DLD1 (cell line): ENCODE measurements around the gene FBXO3.
"Not testable (repeated sequence)": the region's sequence is repeated elsewhere in the genome, so short reads cannot be mapped to it uniquely, and the experiment has no call there.

Experiments used
- in situ Hi-C: cut with HindIII; loops from 2 replicates; pipeline ENCODE4 v1.10.0; 2017; ENCODE audit warnings: low sequenced_read_pairs

Gene FBXO3

GRCh38 chr11:33730716-33731115 lies 43.6 kb downstream of the FBXO3 start:
- in situ Hi-C loops = no loop called here

DNA sequence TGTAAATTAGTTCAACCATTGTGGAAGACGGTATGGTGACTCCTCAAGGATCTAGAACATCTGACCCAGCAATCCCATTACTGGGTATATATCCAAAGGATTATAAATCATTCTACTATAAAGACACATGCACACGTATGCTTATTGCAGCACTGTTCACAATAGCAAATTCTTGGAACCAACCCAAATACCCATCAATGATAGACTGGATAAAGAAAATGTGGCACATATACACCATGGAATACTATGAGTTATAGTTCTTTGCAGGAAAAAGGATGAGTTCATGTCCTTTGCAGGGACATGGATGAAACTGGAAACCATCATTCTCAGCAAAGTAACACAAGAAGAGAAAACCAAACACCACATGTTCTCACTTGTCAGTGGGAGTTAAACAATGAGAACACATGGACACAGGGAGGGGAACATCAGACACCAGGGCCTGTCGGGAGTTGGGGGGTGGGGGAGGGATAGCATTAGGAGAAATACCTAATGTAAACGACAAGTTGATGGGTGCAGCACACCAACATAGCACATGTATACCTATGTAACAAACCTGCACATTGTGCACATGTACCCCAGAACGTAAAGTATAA lies 45.2 kb downstream of the FBXO3 start:
- in situ Hi-C loops = not testable (repeated sequence)

GRCh38 chr11:33727539-33727938 lies 46.8 kb downstream of the FBXO3 start:
- in situ Hi-C loops = not testable (repeated sequence)

DNA sequence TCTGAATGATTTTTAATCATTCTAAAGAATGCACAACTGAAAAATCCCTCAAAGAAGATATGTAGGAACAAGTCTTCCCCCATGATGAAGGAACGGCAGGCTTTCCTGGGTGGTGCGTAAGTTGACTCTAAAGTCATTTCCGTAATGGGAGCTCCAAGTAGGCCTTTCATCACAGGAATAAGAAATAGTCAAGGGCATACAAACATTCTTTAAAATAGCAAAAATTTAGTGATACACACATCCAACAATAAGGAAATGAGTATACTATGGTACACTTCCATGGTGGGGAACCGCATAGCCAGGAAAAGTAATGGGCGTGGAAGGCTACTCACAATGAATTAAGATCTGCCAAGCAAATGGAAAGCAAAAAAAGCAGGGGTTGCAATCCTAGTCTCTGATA lies 48.8 kb downstream of the FBXO3 start:
- in situ Hi-C loops = no loop called here

GRCh38 chr11:33724644-33725035 lies 49.7 kb downstream of the FBXO3 start:
- in situ Hi-C loops = no loop called here

- in situ Hi-C loops = no loop called here
These were observed 51.0 kb downstream of the FBXO3 start for GRCh38 chr11:33723238-33723881.

GRCh38 chr11:33722590-33723234 lies 51.6 kb downstream of the FBXO3 start:
- in situ Hi-C loops = no loop called here

DNA sequence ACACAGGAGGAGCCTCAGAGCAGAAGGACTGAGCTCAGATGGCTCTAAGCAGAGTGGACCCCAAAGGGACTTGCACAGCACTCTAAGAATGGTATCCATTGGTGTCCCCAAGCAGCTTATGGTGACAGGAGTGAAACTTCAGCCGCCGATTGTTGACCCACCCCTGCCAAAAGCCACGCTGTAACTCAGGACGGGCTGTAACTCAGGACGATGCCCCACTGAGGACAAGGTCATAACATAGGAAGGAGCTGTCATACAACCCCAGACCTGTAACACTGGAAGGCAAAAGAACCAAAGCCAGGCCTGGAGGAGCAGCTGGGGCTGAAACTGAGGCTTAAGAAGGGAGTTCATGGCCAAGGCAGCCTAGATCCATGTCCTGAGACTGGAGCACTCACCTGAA lies 52.3 kb downstream of the FBXO3 start:
- in situ Hi-C loops = no loop called here

DNA sequence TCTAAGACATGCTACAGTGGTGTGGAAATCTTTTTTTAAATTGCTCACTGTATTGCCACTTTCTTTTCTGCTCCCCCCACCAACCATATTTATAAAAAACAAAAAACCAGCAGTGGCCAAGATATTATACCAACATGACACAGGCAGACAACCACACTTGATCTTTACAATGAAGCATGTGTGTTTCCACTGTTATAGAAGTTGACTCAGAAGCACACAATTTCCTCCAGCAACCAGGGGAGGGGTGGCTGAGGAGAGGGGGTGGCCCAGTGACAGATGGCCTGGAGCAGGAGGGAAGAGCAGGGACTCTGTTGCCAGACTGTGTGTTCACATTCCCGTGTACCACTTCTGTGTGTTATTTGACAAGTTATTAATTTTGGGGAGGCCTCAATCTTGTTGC lies 52.9 kb downstream of the FBXO3 start:
- in situ Hi-C loops = no loop called here

DNA sequence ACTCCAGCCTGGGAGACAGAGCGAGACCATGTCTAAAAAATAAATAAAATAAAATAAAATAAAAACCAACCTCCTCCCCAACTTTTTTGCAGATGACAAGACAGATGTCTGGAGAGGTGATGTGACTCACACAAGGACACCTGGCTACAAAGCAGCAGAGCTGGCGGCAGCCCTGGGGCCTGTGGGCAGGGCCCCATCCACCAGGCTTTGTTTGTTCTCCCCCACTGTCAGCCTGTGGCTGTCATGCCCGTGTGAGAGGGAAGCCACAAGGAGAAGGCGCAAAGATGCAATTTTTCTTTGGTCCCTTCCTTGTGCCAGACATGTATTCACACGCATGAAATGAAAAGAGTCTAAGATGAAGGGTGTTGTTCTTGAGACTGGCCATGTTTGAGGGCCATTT lies 54.7 kb downstream of the FBXO3 start:
- in situ Hi-C loops = no loop called here

DNA sequence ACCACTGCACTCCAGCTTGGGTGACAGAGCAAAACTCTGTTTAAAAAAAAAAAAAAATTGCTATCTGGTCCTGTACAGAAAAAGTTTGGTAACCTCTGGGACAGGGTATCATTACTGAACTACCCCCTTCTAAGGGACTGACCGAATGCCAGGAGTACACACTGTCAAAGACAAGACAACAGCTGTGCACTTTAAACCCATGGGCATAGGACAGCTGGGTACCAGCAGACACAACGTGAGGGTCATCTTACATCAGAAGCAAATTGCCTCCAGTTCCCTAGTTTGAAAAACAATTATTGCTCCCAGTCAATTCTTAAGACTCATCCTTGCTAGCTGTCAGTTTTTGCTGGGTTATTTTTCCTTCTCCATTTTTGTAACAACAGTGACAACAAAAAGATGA lies 55.9 kb downstream of the FBXO3 start:
- in situ Hi-C loops = no loop called here

- in situ Hi-C loops = no loop called here
These were observed 58.1 kb downstream of the FBXO3 start for GRCh38 chr11:33716243-33716642.

DNA sequence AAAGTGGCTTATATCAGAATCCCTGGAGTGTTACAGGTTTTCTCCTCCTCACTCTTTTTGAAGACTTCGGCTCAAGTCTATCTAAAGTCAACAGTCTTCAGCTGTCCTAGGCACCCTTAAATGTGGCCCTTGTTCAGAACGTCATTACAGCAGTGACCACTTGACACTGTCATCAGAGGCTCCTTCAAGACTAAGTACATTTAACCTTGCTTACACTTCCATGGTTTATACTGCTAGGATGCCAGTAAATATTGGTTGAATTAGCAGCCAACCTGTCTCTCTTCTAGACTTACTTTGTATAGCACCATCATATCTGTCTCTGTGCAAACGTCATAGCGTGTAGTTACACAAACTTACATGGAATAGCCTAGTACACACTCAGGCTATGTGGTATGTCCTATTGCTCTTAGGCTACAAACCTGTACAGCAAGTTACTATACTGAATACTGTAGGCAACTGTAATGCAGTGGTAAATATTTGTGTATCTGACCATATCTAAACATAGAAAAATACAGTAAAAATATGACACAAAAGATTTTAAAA lies 60.4 kb downstream of the FBXO3 start:
- in situ Hi-C loops = no loop called here

DNA sequence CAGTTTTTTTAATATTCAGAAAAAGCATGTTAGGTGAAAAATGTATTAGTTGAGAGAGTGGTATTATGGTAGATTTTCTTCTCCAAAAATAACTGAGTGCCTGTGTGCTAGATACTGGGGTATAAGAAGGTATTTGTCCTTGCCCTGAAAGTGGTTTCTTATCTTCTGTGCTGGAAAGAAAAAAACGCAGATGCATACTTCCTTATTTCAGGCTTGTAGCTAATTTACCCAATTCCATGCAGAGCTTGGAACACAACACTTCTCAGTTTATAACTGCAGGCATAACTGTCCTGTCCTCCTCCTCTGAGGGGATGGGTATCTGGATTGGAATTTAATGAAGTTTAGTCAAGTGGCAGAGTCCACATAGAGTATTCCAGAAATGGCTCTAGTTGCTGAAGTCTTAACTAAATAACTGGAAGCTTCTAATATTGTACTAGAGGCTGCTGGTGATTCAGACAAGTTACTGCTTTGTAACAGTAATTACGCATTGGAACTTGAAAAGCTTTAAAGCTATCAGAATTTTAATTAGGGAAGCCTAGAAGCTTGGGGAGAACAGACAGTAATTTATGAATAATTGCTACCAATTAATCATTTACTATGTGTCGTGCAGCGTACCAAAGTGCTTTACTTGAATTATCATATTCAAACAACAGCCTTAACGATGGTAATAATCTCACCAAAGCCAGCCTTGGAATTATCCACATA lies 61.0 kb downstream of the FBXO3 start:
- in situ Hi-C loops = no loop called here

GRCh38 chr11:33712436-33712835 lies 61.9 kb downstream of the FBXO3 start:
- in situ Hi-C loops = no loop called here

GRCh38 chr11:33709466-33709865 lies 64.9 kb downstream of the FBXO3 start:
- in situ Hi-C loops = no loop called here

- in situ Hi-C loops = no loop called here
These were observed 65.3 kb downstream of the FBXO3 start for GRCh38 chr11:33708985-33709384.

DNA sequence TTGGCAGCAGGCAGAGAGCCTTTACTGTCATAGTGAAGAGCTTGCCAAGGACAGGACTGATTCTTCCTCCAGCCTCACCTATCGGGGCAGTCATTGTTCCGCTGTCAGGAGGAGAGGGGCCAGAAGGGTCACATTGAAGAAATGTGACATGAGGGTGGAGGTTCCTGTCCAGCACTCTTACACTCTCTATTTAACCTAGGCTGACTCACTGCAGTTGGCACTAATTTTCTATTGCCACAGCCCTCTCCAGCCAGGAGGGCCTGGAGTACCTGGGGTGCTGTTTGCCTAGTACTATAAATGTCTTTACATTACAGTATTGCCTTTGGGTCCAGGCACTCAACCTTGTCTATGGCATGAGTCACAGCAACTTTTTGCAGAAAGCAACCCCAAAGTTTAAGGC lies 66.5 kb downstream of the FBXO3 start:
- in situ Hi-C loops = not testable (repeated sequence)

DNA sequence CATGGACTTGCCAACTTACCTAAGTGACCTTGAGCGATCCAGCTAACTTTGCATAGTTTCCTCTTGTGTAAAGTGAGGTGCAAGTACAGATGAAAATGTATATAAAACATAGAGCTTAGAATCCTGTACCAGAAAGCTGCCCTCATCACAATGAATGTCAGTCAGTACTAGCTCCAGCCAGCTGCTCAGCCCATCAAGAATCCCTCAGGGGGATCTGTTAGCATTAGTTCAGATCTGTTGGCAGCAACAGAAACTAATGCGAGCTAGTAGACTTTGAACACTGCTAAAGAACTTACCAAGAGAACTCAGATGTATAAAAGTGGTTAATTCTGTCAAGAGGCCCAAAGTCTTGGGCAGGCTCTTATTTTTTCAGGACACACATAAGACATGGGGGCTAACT lies 67.4 kb downstream of the FBXO3 start:
- in situ Hi-C loops = no loop called here

DNA sequence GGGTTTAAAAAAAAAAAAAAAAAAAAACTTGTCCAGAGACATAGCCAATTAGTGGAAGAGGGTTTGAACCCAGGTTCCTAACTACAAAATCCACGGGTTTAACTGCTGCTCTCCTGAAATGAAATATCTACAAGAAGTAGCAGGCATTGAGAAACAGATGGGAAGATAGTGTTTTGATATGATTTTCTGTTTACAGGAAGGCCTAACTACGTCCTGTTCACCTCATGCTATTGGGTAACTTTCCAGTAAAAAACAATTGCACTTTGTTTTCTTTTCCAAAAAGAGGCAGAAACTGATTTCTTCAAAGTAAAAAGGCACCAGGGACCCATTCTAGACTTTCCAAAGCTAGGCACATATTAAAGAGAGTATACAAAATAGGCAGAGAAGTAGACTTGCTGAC lies 67.8 kb downstream of the FBXO3 start:
- in situ Hi-C loops = no loop called here

- in situ Hi-C loops = no loop called here
These were observed 69.9 kb downstream of the FBXO3 start for GRCh38 chr11:33704240-33705002.
